GM23338 (cell line): ENCODE results near the gene CTU1. TPM values are rescaled to one million over a fixed set of nuclear protein-coding genes. Genes with fewer than 3 reads are reported as not detected.

ENCODE experiments used
- ATAC-seq: fragments of 200-7000 bp; cut with Tn5 transposase; 3 replicates; pipeline ENCODE4 v1.9.1; 2020
- DNase-seq: peaks from one replicate; pipeline ENCODE4 v3.0.0-alpha.2; 2015; ENCODE audit warnings: low spot score
- H2AFZ ChIP-seq: fragments of 200-600 bp; sonication (generic); 2 replicates; pipeline ENCODE4 v1.8.0; 2016; ENCODE audit warnings: antibody characterized with exemption, mild to moderate bottlenecking, moderate library complexity
- H3F3A ChIP-seq: fragments of 200-600 bp; sonication (generic); replicated peaks from 2 replicates; pipeline ENCODE4 v1.8.0; 2017; ENCODE audit warnings: antibody characterized with exemption, mixed run types, low read depth
- H3K27ac ChIP-seq: fragments of 200-600 bp; sonication (generic); 2 replicates; pipeline ENCODE4 v1.6.1; 2016; ENCODE audit warnings: low read depth
- H3K27me3 ChIP-seq: fragments of 200-600 bp; sonication (generic); 2 replicates; pipeline ENCODE4 v1.8.0; 2016; ENCODE audit warnings: mild to moderate bottlenecking, mixed run types, moderate library complexity; ENCODE audit not compliant: insufficient read depth
- H3K36me3 ChIP-seq: fragments of 200-600 bp; sonication (generic); 2 replicates; pipeline ENCODE4 v1.8.0; 2016; ENCODE audit warnings: mild to moderate bottlenecking; ENCODE audit not compliant: insufficient read depth
- H3K4me1 ChIP-seq: fragments of 200-600 bp; sonication (generic); 2 replicates; pipeline ENCODE4 v1.8.0; 2016; ENCODE audit warnings: mild to moderate bottlenecking, moderate library complexity; ENCODE audit not compliant: insufficient read depth
- H3K4me2 ChIP-seq: fragments of 200-600 bp; sonication (generic); 2 replicates; pipeline ENCODE4 v1.7.1; 2017; ENCODE audit warnings: mixed run types
- H3K4me3 ChIP-seq: fragments of 200-600 bp; sonication (generic); 2 replicates; pipeline ENCODE4 v1.6.1; 2016; ENCODE audit warnings: mixed run types
- H3K79me2 ChIP-seq: fragments of 200-600 bp; sonication (generic); replicated peaks from 2 replicates; pipeline ENCODE4 v1.8.0; 2017; ENCODE audit warnings: mild to moderate bottlenecking; ENCODE audit not compliant: insufficient read depth
- H3K9me2 ChIP-seq: fragments of 200-600 bp; sonication (generic); 2 replicates; pipeline ENCODE4 v1.8.0; 2017; ENCODE audit not compliant: insufficient read depth
- H4K20me1 ChIP-seq: fragments of 200-600 bp; sonication (generic); replicated peaks from 2 replicates; pipeline ENCODE4 v1.8.0; 2017; ENCODE audit warnings: mild to moderate bottlenecking; ENCODE audit not compliant: insufficient read depth
- H3K27ac Mint-ChIP-seq: 2 replicates; pipeline ENCODE4 v1.8.0; 2020; ENCODE audit warnings: inconsistent platforms, mild to moderate bottlenecking, moderate library complexity, mixed read lengths
- H3K27me3 Mint-ChIP-seq: 3 replicates; pipeline ENCODE4 v1.8.0; 2022; ENCODE audit warnings: low read depth, mild to moderate bottlenecking, moderate library complexity, mixed read lengths, inconsistent platforms; ENCODE audit not compliant: insufficient read depth, poor library complexity
- H3K36me3 Mint-ChIP-seq: 3 replicates; pipeline ENCODE4 v1.8.0; 2021; ENCODE audit warnings: low read depth, mild to moderate bottlenecking, inconsistent platforms, moderate library complexity, mixed read lengths
- H3K4me1 Mint-ChIP-seq: 3 replicates; pipeline ENCODE4 v1.8.0; 2020; ENCODE audit warnings: mild to moderate bottlenecking, inconsistent platforms, mixed read lengths
- H3K4me3 Mint-ChIP-seq: 3 replicates; pipeline ENCODE4 v1.8.0; 2021; ENCODE audit warnings: moderate library complexity, mild to moderate bottlenecking, inconsistent platforms, mixed read lengths
- H3K9me3 Mint-ChIP-seq: 3 replicates; pipeline ENCODE4 v1.8.0; 2020; ENCODE audit warnings: moderate library complexity, mild to moderate bottlenecking, inconsistent platforms, mixed read lengths
- CREB1 ChIP-seq: fragments of 250-450 bp; sonication (Bioruptor Pico); IDR thresholded peaks from 2 replicates; pipeline ENCODE4 v1.5.0; 2020; ENCODE audit warnings: low read depth, mild to moderate bottlenecking, moderate library complexity
- CTCF ChIP-seq, 2 experiments: fragments of 200-600 bp in 1 of 2; sonication (generic) in 1 of 2; conservative IDR thresholded peaks; 2 replicates each; pipeline versions ENCODE4 v1.5.1 to v1.6.1; 2016 to 2017; ENCODE audit warnings: antibody characterized with exemption in 2 of 2, low read depth in 2 of 2, mild to moderate bottlenecking in 2 of 2, moderate library complexity in 1 of 2
- ETS1 ChIP-seq: IDR thresholded peaks from 2 replicates; pipeline ENCODE4 v1.6.1; 2016; ENCODE audit warnings: antibody characterized with exemption
- EZH2 ChIP-seq: fragments of 200-600 bp; sonication (generic); IDR thresholded peaks from one replicate; pipeline ENCODE4 v1.8.0; 2017; ENCODE audit warnings: antibody characterized with exemption, mild to moderate bottlenecking, low read depth; ENCODE audit not compliant: unreplicated experiment
- EZH2phosphoT487 ChIP-seq: fragments of 200-600 bp; sonication (generic); IDR thresholded peaks from one replicate; pipeline ENCODE4 v1.8.1; 2018; ENCODE audit warnings: antibody characterized with exemption; ENCODE audit not compliant: unreplicated experiment
- JUNB ChIP-seq: IDR thresholded peaks from one replicate; pipeline ENCODE4 v1.6.1; 2016; ENCODE audit warnings: antibody characterized with exemption; ENCODE audit not compliant: unreplicated experiment
- NANOG ChIP-seq: IDR thresholded peaks from 2 replicates; pipeline ENCODE4 v1.6.1; 2016; ENCODE audit warnings: antibody characterized with exemption, borderline replicate concordance
- POLR2AphosphoS5 ChIP-seq: IDR thresholded peaks from 2 replicates; pipeline ENCODE4 v1.6.1; 2016; ENCODE audit warnings: antibody characterized with exemption, low read depth
- STAT1 ChIP-seq: IDR thresholded peaks from one replicate; pipeline ENCODE4 v1.6.1; 2016; ENCODE audit warnings: antibody characterized with exemption; ENCODE audit not compliant: unreplicated experiment
- ZNF114 ChIP-seq: fragments of 250-450 bp; sonication (Bioruptor Pico); IDR thresholded peaks from 2 replicates; pipeline ENCODE4 v1.5.0; 2020; ENCODE audit warnings: mild to moderate bottlenecking, moderate library complexity
- ZNF331 ChIP-seq: fragments of 250-450 bp; sonication (Bioruptor Pico); IDR thresholded peaks from 2 replicates; pipeline ENCODE4 v1.5.0; 2020; ENCODE audit warnings: low read depth, mild to moderate bottlenecking, moderate library complexity
- polyA plus RNA-seq: library from polyadenylated mRNA; unstranded; fragments of >200 nt; fragmentation: Nextera tagmentation; extraction: Ambion mirVana; gene quantifications from 2 replicates; pipeline ENCODE4 v1.2.1, GENCODE V29; 2016
- total RNA-seq: library from RNA; depleted of rRNA; stranded (reverse); fragments of >200 nt; shearing (Covaris generic); gene quantifications from 2 replicates; pipeline ENCODE4 v1.2.3, GENCODE V29; 2014
- TF ChIP-seq, protein P1 (sequence below): fragments of 250-450 bp; sonication (Bioruptor Pico); IDR thresholded peaks from 2 replicates; pipeline ENCODE4 v1.5.0; 2020; ENCODE audit warnings: mild to moderate bottlenecking, moderate library complexity

Gene CTU1
- total and polyA plus RNA-seq, 2 experiments from 2014 or later = 3.7 to 18.8 TPM

- DNase-seq = no peak
- Histone ChIP-seq H3K4me1 (no peaks in the 10 kb centered on the region), H3F3A (no peaks in the 10 kb centered on the region), H3K36me3 (no peaks in the 10 kb centered on the region), H2AFZ (0 out of 2 replicates have a peak overlapping the region, but pooled peaks have one; percentile 59), H3K27me3 (no peaks in the 10 kb centered on the region), H3K4me2 (no peak overlapping the region), H3K79me2 (no peaks in the 10 kb centered on the region), H3K4me3 (no peak overlapping the region), H3K9me2 (no peaks in the 10 kb centered on the region), H4K20me1 (no peaks in the 10 kb centered on the region), H3K27ac (no peak overlapping the region)
- Mint-ChIP-seq H3K9me3 (no peaks in the 10 kb centered on the region; the same call in 1 of the 3 replicates), H3K27ac (no peak overlapping the region), H3K4me3 (no peak overlapping the region), H3K36me3 (no peaks in the 10 kb centered on the region; the same call in 2 of the 3 replicates), H3K27me3 (peaks cover 20% of the 10 kb centered on the region), H3K4me1 (peaks cover 4% of the 10 kb centered on the region; the same call in 2 of the 3 replicates)
- ATAC-seq = no peak
- TF ChIP-seq ETS1 (no peak), STAT1 (no peak), JUNB (no peak), ZNF331 (CRISPR knock-in tag) (no peak), POLR2AphosphoS5 (no peak), CTCF (conservative IDR thresholded peaks at IDR 0.05; ENCODE audit: low read depth in 2 of 2) (no peak)
Measured at GRCh38 chr19:51123802-51124201, 15.6 kb upstream of the CTU1 start.

- Histone ChIP-seq H3K4me3 (no peak overlapping the region), H2AFZ (no peak overlapping the region), H3K36me3 (no peaks in the 10 kb centered on the region), H3K4me1 (no peaks in the 10 kb centered on the region), H3F3A (no peaks in the 10 kb centered on the region), H3K27me3 (no peaks in the 10 kb centered on the region), H3K27ac (no peak overlapping the region), H3K79me2 (no peaks in the 10 kb centered on the region), H3K4me2 (no peak overlapping the region), H3K9me2 (no peaks in the 10 kb centered on the region), H4K20me1 (no peaks in the 10 kb centered on the region)
- Mint-ChIP-seq H3K4me1 (peaks cover 4% of the 10 kb centered on the region; the same call in 2 of the 3 replicates), H3K4me3 (no peak overlapping the region), H3K27me3 (peaks cover 20% of the 10 kb centered on the region), H3K9me3 (no peaks in the 10 kb centered on the region; the same call in 1 of the 3 replicates), H3K27ac (no peak overlapping the region), H3K36me3 (no peaks in the 10 kb centered on the region; the same call in 2 of the 3 replicates)
- DNase-seq = no peak
- no peak for ATAC-seq
- TF ChIP-seq ZNF114 (no peak), CREB1 (CRISPR knock-in tag) (no peak), EZH2phosphoT487 (no peak), EZH2 (no peak), ETS1 (no peak), ZNF331 (CRISPR knock-in tag) (no peak), STAT1 (no peak), JUNB (no peak), NANOG (no peak), POLR2AphosphoS5 (no peak)
- TF ChIP-seq, protein P1, sequence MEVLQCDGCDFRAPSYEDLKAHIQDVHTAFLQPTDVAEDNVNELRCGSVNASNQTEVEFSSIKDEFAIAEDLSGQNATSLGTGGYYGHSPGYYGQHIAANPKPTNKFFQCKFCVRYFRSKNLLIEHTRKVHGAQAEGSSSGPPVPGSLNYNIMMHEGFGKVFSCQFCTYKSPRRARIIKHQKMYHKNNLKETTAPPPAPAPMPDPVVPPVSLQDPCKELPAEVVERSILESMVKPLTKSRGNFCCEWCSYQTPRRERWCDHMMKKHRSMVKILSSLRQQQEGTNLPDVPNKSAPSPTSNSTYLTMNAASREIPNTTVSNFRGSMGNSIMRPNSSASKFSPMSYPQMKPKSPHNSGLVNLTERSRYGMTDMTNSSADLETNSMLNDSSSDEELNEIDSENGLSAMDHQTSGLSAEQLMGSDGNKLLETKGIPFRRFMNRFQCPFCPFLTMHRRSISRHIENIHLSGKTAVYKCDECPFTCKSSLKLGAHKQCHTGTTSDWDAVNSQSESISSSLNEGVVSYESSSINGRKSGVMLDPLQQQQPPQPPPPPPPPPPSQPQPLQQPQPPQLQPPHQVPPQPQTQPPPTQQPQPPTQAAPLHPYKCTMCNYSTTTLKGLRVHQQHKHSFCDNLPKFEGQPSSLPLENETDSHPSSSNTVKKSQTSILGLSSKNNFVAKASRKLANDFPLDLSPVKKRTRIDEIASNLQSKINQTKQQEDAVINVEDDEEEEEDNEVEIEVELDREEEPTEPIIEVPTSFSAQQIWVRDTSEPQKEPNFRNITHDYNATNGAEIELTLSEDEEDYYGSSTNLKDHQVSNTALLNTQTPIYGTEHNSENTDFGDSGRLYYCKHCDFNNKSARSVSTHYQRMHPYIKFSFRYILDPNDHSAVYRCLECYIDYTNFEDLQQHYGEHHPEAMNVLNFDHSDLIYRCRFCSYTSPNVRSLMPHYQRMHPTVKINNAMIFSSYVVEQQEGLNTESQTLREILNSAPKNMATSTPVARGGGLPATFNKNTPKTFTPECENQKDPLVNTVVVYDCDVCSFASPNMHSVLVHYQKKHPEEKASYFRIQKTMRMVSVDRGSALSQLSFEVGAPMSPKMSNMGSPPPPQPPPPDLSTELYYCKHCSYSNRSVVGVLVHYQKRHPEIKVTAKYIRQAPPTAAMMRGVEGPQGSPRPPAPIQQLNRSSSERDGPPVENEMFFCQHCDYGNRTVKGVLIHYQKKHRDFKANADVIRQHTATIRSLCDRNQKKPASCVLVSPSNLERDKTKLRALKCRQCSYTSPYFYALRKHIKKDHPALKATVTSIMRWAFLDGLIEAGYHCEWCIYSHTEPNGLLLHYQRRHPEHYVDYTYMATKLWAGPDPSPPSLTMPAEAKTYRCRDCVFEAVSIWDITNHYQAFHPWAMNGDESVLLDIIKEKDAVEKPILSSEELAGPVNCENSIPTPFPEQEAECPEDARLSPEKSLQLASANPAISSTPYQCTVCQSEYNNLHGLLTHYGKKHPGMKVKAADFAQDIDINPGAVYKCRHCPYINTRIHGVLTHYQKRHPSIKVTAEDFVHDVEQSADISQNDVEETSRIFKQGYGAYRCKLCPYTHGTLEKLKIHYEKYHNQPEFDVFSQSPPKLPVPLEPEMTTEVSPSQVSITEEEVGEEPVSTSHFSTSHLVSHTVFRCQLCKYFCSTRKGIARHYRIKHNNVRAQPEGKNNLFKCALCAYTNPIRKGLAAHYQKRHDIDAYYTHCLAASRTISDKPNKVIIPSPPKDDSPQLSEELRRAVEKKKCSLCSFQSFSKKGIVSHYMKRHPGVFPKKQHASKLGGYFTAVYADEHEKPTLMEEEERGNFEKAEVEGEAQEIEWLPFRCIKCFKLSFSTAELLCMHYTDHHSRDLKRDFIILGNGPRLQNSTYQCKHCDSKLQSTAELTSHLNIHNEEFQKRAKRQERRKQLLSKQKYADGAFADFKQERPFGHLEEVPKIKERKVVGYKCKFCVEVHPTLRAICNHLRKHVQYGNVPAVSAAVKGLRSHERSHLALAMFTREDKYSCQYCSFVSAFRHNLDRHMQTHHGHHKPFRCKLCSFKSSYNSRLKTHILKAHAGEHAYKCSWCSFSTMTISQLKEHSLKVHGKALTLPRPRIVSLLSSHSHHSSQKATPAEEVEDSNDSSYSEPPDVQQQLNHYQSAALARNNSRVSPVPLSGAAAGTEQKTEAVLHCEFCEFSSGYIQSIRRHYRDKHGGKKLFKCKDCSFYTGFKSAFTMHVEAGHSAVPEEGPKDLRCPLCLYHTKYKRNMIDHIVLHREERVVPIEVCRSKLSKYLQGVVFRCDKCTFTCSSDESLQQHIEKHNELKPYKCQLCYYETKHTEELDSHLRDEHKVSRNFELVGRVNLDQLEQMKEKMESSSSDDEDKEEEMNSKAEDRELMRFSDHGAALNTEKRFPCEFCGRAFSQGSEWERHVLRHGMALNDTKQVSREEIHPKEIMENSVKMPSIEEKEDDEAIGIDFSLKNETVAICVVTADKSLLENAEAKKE = no peak
Measured at GRCh38 chr19:51123381-51123800, 15.2 kb upstream of the CTU1 start.
